Fibroblast of skin of left quadriceps (primary cell): ENCODE measurements around the gene CENPO.
"Not testable (repeated sequence)": the region's sequence is repeated elsewhere in the genome, so short reads cannot be mapped to it uniquely, and the experiment has no call there.

ENCODE experiments used
- DNase-seq, 2 experiments: peaks; one replicate each; pipeline ENCODE4 v3.0.0-alpha.2; 2013; ENCODE audit warnings: low read depth in 2 of 2

CENPO gene

GRCh38 chr2:24824071-24824588 lies 30.9 kb downstream of the CENPO start:
- no peak for DNase-seq

- DNase-seq = no peak
Observed at GRCh38 chr2:24824966-24825882, 32.0 kb downstream of the CENPO start.

GRCh38 chr2:24825883-24826772 lies 32.9 kb downstream of the CENPO start:
- no peak for DNase-seq

GRCh38 chr2:24826773-24827145 lies 33.5 kb downstream of the CENPO start:
- no peak for DNase-seq

GRCh38 chr2:24827321-24828237 lies 34.4 kb downstream of the CENPO start:
- peak; percentile 61 to 69 for DNase-seq

GRCh38 chr2:24828238-24828996 lies 35.2 kb downstream of the CENPO start:
- no peak for DNase-seq

- peak in 1 of 2 experiments; percentile 13 for DNase-seq
Observed at GRCh38 chr2:24830351-24830750, 37.1 kb downstream of the CENPO start.

GRCh38 chr2:24830786-24831185 lies 37.6 kb downstream of the CENPO start:
- DNase-seq = no peak

- no peak for DNase-seq
Observed at GRCh38 chr2:24831221-24832072, 38.2 kb downstream of the CENPO start.

- no peak for DNase-seq
Observed at GRCh38 chr2:24832073-24832461, 38.8 kb downstream of the CENPO start.

GRCh38 chr2:24832521-24832920 lies 39.3 kb downstream of the CENPO start:
- DNase-seq = no peak

GRCh38 chr2:24832931-24833701 lies 39.9 kb downstream of the CENPO start:
- no peak for DNase-seq

- DNase-seq = no peak
Observed at GRCh38 chr2:24833821-24834732, 40.9 kb downstream of the CENPO start.

- DNase-seq = no peak
Observed at GRCh38 chr2:24834733-24835395, 41.6 kb downstream of the CENPO start.

- DNase-seq = not testable (repeated sequence)
Observed at GRCh38 chr2:24835411-24835810, 42.2 kb downstream of the CENPO start.

GRCh38 chr2:24836206-24836605 lies 43.0 kb downstream of the CENPO start:
- no peak for DNase-seq

GRCh38 chr2:24836706-24837105 lies 43.5 kb downstream of the CENPO start:
- DNase-seq = no peak
